Naive thymus-derived CD4-positive, alpha-beta T cell (primary cell): ENCODE results near the gene FGFBP1. TPM values are rescaled to one million over a fixed set of nuclear protein-coding genes. Genes with fewer than 3 reads are reported as not detected.

Experiments used
- ATAC-seq: fragments of 150-1000 bp; cut with Tn5 transposase; 2 replicates; pipeline ENCODE4 v1.10.0; 2021; ENCODE audit warnings: mild to moderate bottlenecking, moderate library complexity
- CTCF ChIA-PET: fragments of 350-600 bp; sonication (Branson Sonifier 250); formaldehyde crosslinking; loops from one replicate; lab custom pipeline; 2021; ENCODE audit warnings: antibody characterized with exemption; lab: Charles Lee
- POLR2A ChIA-PET: fragments of 350-600 bp; sonication (Branson Sonifier 250); formaldehyde crosslinking; loops from one replicate; lab custom pipeline; 2021; ENCODE audit warnings: antibody characterized with exemption, inconsistent platforms; lab: Charles Lee
- DNase-seq, 9 donors: peaks; one replicate each; pipeline versions ENCODE4 v3.0.0 to v3.0.0-alpha.2; 2020 to 2022; ENCODE audit warnings: mixed read lengths in 1 of 9
- H3K27ac ChIP-seq: one replicate; pipeline ENCODE4 v1.7.0; 2013; ENCODE audit warnings: mild to moderate bottlenecking, low read depth, low read length, moderate library complexity
- H3K27me3 ChIP-seq, 2 donors: one replicate each; pipeline ENCODE4 v1.7.0; 2013; ENCODE audit warnings: low read length in 2 of 2, mild to moderate bottlenecking in 2 of 2, moderate library complexity in 2 of 2; ENCODE audit not compliant: control insufficient read depth in 2 of 2, insufficient read depth in 2 of 2
- H3K36me3 ChIP-seq, 3 experiments: 1 replicate in 2 of 3; 2 replicates in 1 of 3; pipeline ENCODE4 v1.7.0; 2013; ENCODE audit warnings: low read length in 3 of 3, mild to moderate bottlenecking in 3 of 3, moderate library complexity in 1 of 3; ENCODE audit not compliant: insufficient read depth in 3 of 3, control insufficient read depth in 2 of 3
- H3K4me1 ChIP-seq, 2 donors: one replicate each; pipeline ENCODE4 v1.7.0; 2013; ENCODE audit warnings: low read length in 2 of 2, mild to moderate bottlenecking in 2 of 2, moderate library complexity in 1 of 2; ENCODE audit not compliant: control insufficient read depth in 2 of 2, insufficient read depth in 2 of 2
- H3K4me3 ChIP-seq: 2 replicates; pipeline ENCODE4 v1.7.0; 2013; ENCODE audit warnings: mild to moderate bottlenecking, low read length
- H3K9me3 ChIP-seq, 3 experiments: 1 replicate in 2 of 3; 2 replicates in 1 of 3; pipeline ENCODE4 v1.7.0; 2013; ENCODE audit warnings: low read length in 3 of 3; ENCODE audit not compliant: control insufficient read depth in 2 of 3
- H3K27ac Mint-ChIP-seq, 9 donors: one replicate each; pipeline ENCODE4 v1.8.0; 2020 to 2022; ENCODE audit warnings: mixed read lengths in 9 of 9, mild to moderate bottlenecking in 8 of 9, moderate library complexity in 5 of 9, inconsistent platforms in 2 of 9
- H3K27me3 Mint-ChIP-seq, 5 donors: one replicate each; pipeline ENCODE4 v1.8.0; 2021 to 2022; ENCODE audit warnings: mixed read lengths in 5 of 5, mild to moderate bottlenecking in 1 of 5
- H3K36me3 Mint-ChIP-seq, 5 donors: one replicate each; pipeline ENCODE4 v1.8.0; 2020 to 2022; ENCODE audit warnings: mixed read lengths in 5 of 5, mild to moderate bottlenecking in 3 of 5, inconsistent platforms in 1 of 5
- H3K4me1 Mint-ChIP-seq, 7 donors: one replicate each; pipeline ENCODE4 v1.8.0; 2020 to 2022; ENCODE audit warnings: mixed read lengths in 7 of 7, mild to moderate bottlenecking in 3 of 7, inconsistent platforms in 1 of 7
- H3K4me3 Mint-ChIP-seq, 10 donors: one replicate each; pipeline ENCODE4 v1.8.0; 2020 to 2022; ENCODE audit warnings: mild to moderate bottlenecking in 10 of 10, mixed read lengths in 10 of 10, moderate library complexity in 6 of 10, inconsistent platforms in 2 of 10
- H3K9me3 Mint-ChIP-seq, 11 donors: one replicate each; pipeline ENCODE4 v1.8.0; 2020 to 2022; ENCODE audit warnings: mixed read lengths in 11 of 11, mild to moderate bottlenecking in 4 of 11, inconsistent platforms in 1 of 11, moderate library complexity in 1 of 11
- intact Hi-C, 2 donors: fragments of 100-400 bp; cut with micrococcal nuclease; formaldehyde crosslinking; loops; one replicate each; pipeline ENCODE4 v1.15.1; 2023
- polyA plus RNA-seq, 2 donors: library from polyadenylated mRNA; unstranded; fragments of 300-500 nt; fragmentation: Illumina TruSeq; gene quantifications; one replicate each; pipeline ENCODE4 v1.2.3, GENCODE V29; 2021
- total RNA-seq, 6 experiments: library from RNA in 5 of 6; stranded (reverse) in 5 of 6; gene quantifications; 1 replicate in 5 of 6; 2 replicates in 1 of 6; pipeline ENCODE4 v1.2.3 and lab custom pipeline; 2021 to 2026

FGFBP1 gene
- total and polyA plus RNA-seq, 7 experiments from 2014 or later: not detected

- Mint-ChIP-seq H3K27me3 (peaks cover 31 to 44% (median 38%) of the 10 kb centered on the region in 5 donors), H3K4me3 (no peak overlapping the region), H3K27ac (no peak overlapping the region), H3K36me3 (no peaks in the 10 kb centered on the region), H3K4me1 (peaks cover 0 to 11% (median 0%) of the 10 kb centered on the region in 7 donors), H3K9me3 (peaks cover 0 to 1% (median 0%) of the 10 kb centered on the region in 11 donors)
- intact Hi-C loops: no loop called here
- H3K9me3 ChIP-seq: no peaks in the 10 kb centered on the region
- CTCF ChIA-PET: no interaction called here
- H3K27me3 ChIP-seq: no peaks in the 10 kb centered on the region
- H3K36me3 ChIP-seq: no peaks in the 10 kb centered on the region
- H3K4me1 ChIP-seq: no peaks in the 10 kb centered on the region
- POLR2A ChIA-PET: no interaction called here
- no peak overlapping the region for H3K27ac ChIP-seq
- ATAC-seq (no peak), DNase-seq (no peak)
- H3K4me3 ChIP-seq: no peak overlapping the region
Observed at GRCh38 chr4:15899511-15899910, 39.0 kb downstream of the FGFBP1 start.

- intact Hi-C loops: no loop called here
- Mint-ChIP-seq H3K36me3 (no peaks in the 10 kb centered on the region), H3K27ac (no peak overlapping the region), H3K9me3 (no peaks in the 10 kb centered on the region), H3K27me3 (peaks cover 26 to 42% (median 37%) of the 10 kb centered on the region in 5 donors), H3K4me3 (no peak overlapping the region), H3K4me1 (peaks cover 0 to 11% (median 0%) of the 10 kb centered on the region in 7 donors)
- DNase-seq: no peak
- ChIA-PET CTCF (no interaction called here), POLR2A (no interaction called here)
- no peak for ATAC-seq
- H3K36me3 ChIP-seq: no peaks in the 10 kb centered on the region
- no peaks in the 10 kb centered on the region for H3K4me1 ChIP-seq
- H3K9me3 ChIP-seq: no peaks in the 10 kb centered on the region
- H3K27ac ChIP-seq: no peak overlapping the region
- H3K4me3 ChIP-seq: no peak overlapping the region
- H3K27me3 ChIP-seq: no peaks in the 10 kb centered on the region
Observed at GRCh38 chr4:15898902-15899301, 39.6 kb downstream of the FGFBP1 start.

GRCh38 chr4:15897577-15897976 lies 41.0 kb downstream of the FGFBP1 start:
- no peaks in the 10 kb centered on the region for H3K36me3 ChIP-seq
- DNase-seq (no peak), ATAC-seq (no peak)
- ChIA-PET POLR2A (no interaction called here), CTCF (no interaction called here)
- no peaks in the 10 kb centered on the region for H3K9me3 ChIP-seq
- peaks cover 0 to 8% (median 0%) of the 10 kb centered on the region in 7 donors for H3K4me1 Mint-ChIP-seq
- intact Hi-C loops: no loop called here
- no peaks in the 10 kb centered on the region for H3K36me3 Mint-ChIP-seq
- H3K4me1 ChIP-seq: no peaks in the 10 kb centered on the region
- H3K27ac Mint-ChIP-seq: no peak overlapping the region
- no peak overlapping the region for H3K4me3 Mint-ChIP-seq
- H3K27me3 ChIP-seq: no peaks in the 10 kb centered on the region
- H3K27ac ChIP-seq: no peak overlapping the region
- no peaks in the 10 kb centered on the region for H3K9me3 Mint-ChIP-seq
- peaks cover 26 to 39% (median 34%) of the 10 kb centered on the region in 5 donors for H3K27me3 Mint-ChIP-seq
- no peak overlapping the region for H3K4me3 ChIP-seq

GRCh38 chr4:15894921-15895916 lies 43.3 kb downstream of the FGFBP1 start:
- H3K27me3 Mint-ChIP-seq: peaks cover 19 to 33% (median 26%) of the 10 kb centered on the region in 5 donors
- H3K4me1 ChIP-seq: no peaks in the 10 kb centered on the region
- no peaks in the 10 kb centered on the region for H3K36me3 Mint-ChIP-seq
- H3K9me3 Mint-ChIP-seq: no peaks in the 10 kb centered on the region
- DNase-seq (no peak), ATAC-seq (no peak)
- H3K4me1 Mint-ChIP-seq: peaks cover 0 to 4% (median 0%) of the 10 kb centered on the region in 7 donors
- no peaks in the 10 kb centered on the region for H3K9me3 ChIP-seq
- no peak overlapping the region for H3K27ac ChIP-seq
- no peaks in the 10 kb centered on the region for H3K27me3 ChIP-seq
- H3K36me3 ChIP-seq: no peaks in the 10 kb centered on the region
- H3K4me3 Mint-ChIP-seq: no peak overlapping the region
- CTCF ChIA-PET: interaction anchor here (1.4 kb wide), 1 partner anchor 13 kb away, joined by 9 read pairs; no protein-coding TSS in a partner anchor
- POLR2A ChIA-PET: interaction anchor here (0.7 kb wide), 1 partner anchor 107 kb away, joined by 4 read pairs; no protein-coding TSS in a partner anchor
- no peak overlapping the region for H3K4me3 ChIP-seq
- intact Hi-C loops: no loop called here
- peak overlapping the region in 1 of 9 donors; percentile 13 for H3K27ac Mint-ChIP-seq

- no peak for ATAC-seq
- H3K36me3 ChIP-seq: no peaks in the 10 kb centered on the region
- no peaks in the 10 kb centered on the region for H3K27me3 ChIP-seq
- H3K9me3 Mint-ChIP-seq: no peaks in the 10 kb centered on the region
- H3K4me1 ChIP-seq: no peaks in the 10 kb centered on the region
- DNase-seq: no peak
- CTCF ChIA-PET: interaction anchor here (1.4 kb wide), 1 partner anchor 12 kb away, joined by 9 read pairs; no protein-coding TSS in a partner anchor
- peaks cover 14 to 27% (median 20%) of the 10 kb centered on the region in 5 donors for H3K27me3 Mint-ChIP-seq
- no peaks in the 10 kb centered on the region for H3K9me3 ChIP-seq
- no peak overlapping the region for H3K27ac ChIP-seq
- no peaks in the 10 kb centered on the region for H3K36me3 Mint-ChIP-seq
- no peak overlapping the region for H3K27ac Mint-ChIP-seq
- H3K4me1 Mint-ChIP-seq: peaks cover 0 to 3% (median 0%) of the 10 kb centered on the region in 7 donors
- POLR2A ChIA-PET: no interaction called here
- intact Hi-C loops: no loop called here
- no peak overlapping the region for H3K4me3 Mint-ChIP-seq
- H3K4me3 ChIP-seq: no peak overlapping the region
Observed at GRCh38 chr4:15894393-15894792, 44.1 kb downstream of the FGFBP1 start.

DNA sequence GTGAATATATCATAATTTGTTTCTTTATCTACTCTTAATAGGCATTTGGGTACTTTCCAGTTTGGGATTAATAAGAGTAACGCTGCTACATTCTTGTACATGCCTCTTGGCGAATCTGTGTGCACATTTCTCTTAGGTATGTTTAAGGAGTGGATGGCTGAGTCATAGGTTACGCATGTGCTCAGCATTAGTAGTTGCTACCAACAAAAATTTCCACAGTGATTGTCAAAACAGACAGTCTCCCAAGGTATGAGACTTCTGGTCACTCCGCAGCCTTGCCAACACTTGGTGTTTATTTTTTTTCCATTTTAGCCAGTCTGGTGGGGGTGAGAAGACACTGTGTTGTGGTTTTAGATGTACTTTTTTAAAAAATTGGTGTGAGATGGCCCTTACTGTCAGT lies 44.6 kb downstream of the FGFBP1 start:
- H3K4me1 Mint-ChIP-seq: peaks cover 0 to 2% (median 0%) of the 10 kb centered on the region in 7 donors
- ChIA-PET CTCF (no interaction called here), POLR2A (no interaction called here)
- intact Hi-C loops: no loop called here
- H3K4me1 ChIP-seq: no peaks in the 10 kb centered on the region
- H3K4me3 ChIP-seq: no peak overlapping the region
- no peaks in the 10 kb centered on the region for H3K9me3 Mint-ChIP-seq
- no peak for DNase-seq
- H3K27me3 ChIP-seq: no peaks in the 10 kb centered on the region
- H3K36me3 Mint-ChIP-seq: no peaks in the 10 kb centered on the region
- H3K27me3 Mint-ChIP-seq: peaks cover 10 to 27% (median 18%) of the 10 kb centered on the region in 5 donors
- no peak overlapping the region for H3K27ac Mint-ChIP-seq
- ATAC-seq: no peak
- no peaks in the 10 kb centered on the region for H3K9me3 ChIP-seq
- H3K36me3 ChIP-seq: no peaks in the 10 kb centered on the region
- no peak overlapping the region for H3K27ac ChIP-seq
- H3K4me3 Mint-ChIP-seq: no peak overlapping the region
